T-helper 1 cell treated with Interleukin-12 subunit alpha and Interleukin-12 subunit beta and Interleukin-4 antibody, amounts not matched to agents 30 μg/mL and 1 μg/mL, for 36 hours (primary cell): ENCODE data around the gene C1orf159.

Source experiments
- H3K27ac Mint-ChIP-seq: one replicate; pipeline ENCODE4 v1.8.0; 2021; ENCODE audit warnings: mild to moderate bottlenecking, mixed read lengths
- H3K27me3 Mint-ChIP-seq: one replicate; pipeline ENCODE4 v1.8.0; 2021; ENCODE audit warnings: low read depth, mixed read lengths
- H3K36me3 Mint-ChIP-seq: one replicate; pipeline ENCODE4 v1.8.0; 2021; ENCODE audit warnings: low read depth, mixed read lengths
- H3K4me1 Mint-ChIP-seq: one replicate; pipeline ENCODE4 v1.8.0; 2021; ENCODE audit warnings: low read depth, mixed read lengths
- H3K4me3 Mint-ChIP-seq: one replicate; pipeline ENCODE4 v1.8.0; 2021; ENCODE audit warnings: mild to moderate bottlenecking, moderate library complexity, mixed read lengths
- H3K9me3 Mint-ChIP-seq: one replicate; pipeline ENCODE4 v1.8.0; 2021; ENCODE audit warnings: mixed read lengths

C1orf159 gene

DNA sequence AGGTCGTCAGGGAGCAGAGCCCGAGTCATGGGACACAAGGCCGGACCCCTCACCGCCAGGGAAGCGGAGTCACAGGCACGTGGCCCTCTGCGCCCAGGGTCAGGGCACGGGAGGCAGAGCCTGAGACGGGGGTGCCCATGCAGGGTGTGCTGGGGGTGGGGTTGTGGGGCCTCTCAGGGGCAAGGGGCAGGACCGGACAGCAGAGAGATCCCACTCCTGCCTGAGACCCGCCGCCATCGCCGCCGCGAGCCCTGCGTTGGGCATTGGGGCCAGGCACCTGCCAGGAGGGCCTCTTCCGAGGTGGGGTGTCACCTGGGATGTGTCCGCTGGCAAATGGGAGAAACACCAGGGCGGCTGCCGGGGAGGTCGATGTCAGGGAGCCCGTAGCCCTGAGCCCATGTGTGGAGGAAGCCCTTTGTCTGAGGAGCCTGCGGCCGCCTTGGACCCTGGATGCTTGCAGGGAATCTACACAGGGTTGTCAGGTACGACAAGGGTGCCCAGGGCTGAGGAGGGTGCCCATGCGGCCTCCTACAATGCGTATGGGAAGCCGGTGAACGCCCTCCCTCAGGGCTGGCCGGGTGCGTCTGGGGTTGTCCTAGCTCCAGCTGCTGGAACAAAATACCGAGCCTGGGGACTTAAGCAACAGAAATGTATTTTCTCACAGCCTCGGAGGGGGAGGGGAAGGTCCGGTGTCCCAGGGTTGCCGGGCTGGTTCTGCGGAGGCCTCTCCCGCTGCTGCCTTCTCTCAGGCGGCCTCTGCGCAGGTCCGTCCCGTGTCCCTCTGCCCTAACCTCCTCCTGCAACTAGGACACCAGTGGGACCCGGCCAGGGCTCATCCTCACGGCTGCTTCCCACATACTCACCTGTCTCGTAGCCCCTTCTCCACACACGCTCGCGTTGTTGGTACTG lies 16.4 kb upstream of the C1orf159 start:
- H3K4me1 Mint-ChIP-seq = peaks cover 2% of the 10 kb centered on the region
- H3K4me3 Mint-ChIP-seq = no peak overlapping the region
- no peak overlapping the region for H3K27ac Mint-ChIP-seq
- no peaks in the 10 kb centered on the region for H3K36me3 Mint-ChIP-seq
- H3K9me3 Mint-ChIP-seq = no peaks in the 10 kb centered on the region
- no peaks in the 10 kb centered on the region for H3K27me3 Mint-ChIP-seq

DNA sequence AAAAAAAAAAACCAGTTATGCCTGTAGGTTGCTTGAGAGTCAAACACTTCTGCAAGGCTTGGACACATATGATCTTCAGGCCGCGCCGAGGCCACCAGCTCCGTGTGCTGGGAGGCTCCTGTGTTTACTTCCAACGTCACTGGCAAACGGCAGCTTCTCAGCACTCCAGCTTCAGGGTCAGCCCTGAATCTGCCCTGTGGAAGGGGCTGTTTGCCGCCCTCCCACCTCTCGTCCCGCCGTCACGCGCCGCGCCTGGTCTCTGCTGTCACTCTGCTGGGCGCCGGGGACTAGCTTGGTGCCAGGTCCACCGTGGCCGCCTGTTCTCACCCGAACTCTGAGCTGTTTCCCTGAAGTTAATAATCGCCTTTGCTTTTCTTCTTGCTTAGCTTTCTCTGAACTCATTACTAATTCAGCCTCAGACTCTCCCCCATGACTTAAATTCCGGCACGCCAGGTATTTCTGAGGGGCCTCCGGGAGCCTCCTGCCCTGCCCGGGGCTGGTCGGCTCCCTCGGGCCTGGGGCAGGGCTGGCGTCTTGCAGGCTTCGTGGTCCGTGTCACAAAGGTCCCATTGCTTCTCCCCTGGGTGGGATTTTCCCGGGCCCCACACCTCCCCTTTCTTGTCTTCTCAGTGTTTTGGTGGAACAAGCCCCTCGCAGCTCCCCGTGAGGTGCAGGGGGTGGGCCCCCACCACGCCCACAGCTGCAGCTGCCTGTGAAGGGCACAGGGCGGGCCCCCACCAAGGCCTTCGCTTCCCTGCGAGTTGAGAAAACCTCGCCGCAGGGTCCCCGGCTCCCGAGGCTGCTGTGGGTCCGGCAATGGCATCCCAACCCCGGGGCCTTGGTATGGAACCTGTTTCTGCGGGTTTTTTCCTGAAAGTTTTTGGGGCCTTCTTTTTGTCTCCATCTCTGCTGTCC lies 14.6 kb upstream of the C1orf159 start:
- Mint-ChIP-seq H3K27me3 (no peaks in the 10 kb centered on the region), H3K27ac (no peak overlapping the region), H3K9me3 (no peaks in the 10 kb centered on the region), H3K4me3 (no peak overlapping the region), H3K4me1 (no peaks in the 10 kb centered on the region), H3K36me3 (no peaks in the 10 kb centered on the region)

DNA sequence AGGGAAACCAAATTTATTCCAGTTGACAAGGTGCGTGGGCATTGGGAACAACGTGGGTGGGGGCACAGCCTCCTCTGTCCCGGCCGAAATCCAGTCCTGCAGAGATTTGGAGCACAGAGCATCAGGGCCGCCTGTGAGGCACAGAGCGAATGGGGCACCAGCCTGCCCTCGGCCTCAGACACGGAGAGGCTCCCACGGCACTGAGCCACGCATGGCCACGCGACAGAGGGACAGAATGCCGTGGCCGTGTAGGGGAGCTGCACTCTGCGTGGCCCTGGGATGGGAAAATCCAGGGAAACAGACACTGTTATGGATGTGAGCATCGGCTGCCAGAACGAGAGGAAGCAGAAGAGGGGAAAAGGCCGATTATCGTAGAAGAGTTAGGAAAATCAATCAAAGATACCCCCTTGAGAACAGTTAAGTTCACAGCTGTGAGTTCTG lies 13.5 kb upstream of the C1orf159 start:
- no peak overlapping the region for H3K27ac Mint-ChIP-seq
- no peaks in the 10 kb centered on the region for H3K27me3 Mint-ChIP-seq
- H3K9me3 Mint-ChIP-seq = no peaks in the 10 kb centered on the region
- H3K4me1 Mint-ChIP-seq = no peaks in the 10 kb centered on the region
- no peak overlapping the region for H3K4me3 Mint-ChIP-seq
- no peaks in the 10 kb centered on the region for H3K36me3 Mint-ChIP-seq

DNA sequence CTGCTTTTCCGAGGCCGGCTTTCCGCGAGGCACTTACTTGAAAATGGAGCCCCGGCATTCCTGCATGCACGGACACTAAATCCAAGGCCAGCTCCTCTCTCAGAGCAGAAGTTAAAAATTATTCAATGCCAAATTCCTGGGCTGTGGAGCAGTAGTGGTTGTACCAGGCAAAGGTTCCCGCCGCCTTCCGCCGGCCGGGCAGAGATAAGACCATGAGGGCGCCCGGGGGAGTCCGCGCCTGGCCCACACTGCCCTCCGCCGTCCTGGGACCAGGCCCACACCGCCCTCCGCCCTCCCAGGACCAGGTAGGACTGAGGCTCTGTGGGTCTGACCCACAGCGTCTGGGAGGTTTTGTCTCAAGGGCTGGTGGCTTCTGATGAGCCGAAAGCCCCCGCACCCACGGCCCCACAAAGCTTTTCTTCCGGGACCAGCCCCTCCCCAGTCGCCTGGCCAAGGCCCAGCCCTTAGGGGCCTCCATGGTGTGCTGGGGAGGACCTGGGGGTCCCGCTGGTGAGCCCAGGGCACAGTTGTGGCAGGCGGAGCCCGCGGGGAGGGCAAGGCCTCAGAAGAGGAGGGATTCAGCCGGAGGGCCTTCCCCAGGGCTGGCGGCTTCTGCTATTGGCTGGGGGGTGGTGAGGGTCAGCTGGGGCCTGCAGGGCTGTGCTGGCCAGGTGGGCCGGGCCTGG lies 12.7 kb upstream of the C1orf159 start:
- Mint-ChIP-seq H3K27me3 (no peaks in the 10 kb centered on the region), H3K27ac (no peak overlapping the region), H3K4me1 (no peaks in the 10 kb centered on the region), H3K4me3 (no peak overlapping the region), H3K36me3 (no peaks in the 10 kb centered on the region), H3K9me3 (peaks cover 6% of the 10 kb centered on the region)

DNA sequence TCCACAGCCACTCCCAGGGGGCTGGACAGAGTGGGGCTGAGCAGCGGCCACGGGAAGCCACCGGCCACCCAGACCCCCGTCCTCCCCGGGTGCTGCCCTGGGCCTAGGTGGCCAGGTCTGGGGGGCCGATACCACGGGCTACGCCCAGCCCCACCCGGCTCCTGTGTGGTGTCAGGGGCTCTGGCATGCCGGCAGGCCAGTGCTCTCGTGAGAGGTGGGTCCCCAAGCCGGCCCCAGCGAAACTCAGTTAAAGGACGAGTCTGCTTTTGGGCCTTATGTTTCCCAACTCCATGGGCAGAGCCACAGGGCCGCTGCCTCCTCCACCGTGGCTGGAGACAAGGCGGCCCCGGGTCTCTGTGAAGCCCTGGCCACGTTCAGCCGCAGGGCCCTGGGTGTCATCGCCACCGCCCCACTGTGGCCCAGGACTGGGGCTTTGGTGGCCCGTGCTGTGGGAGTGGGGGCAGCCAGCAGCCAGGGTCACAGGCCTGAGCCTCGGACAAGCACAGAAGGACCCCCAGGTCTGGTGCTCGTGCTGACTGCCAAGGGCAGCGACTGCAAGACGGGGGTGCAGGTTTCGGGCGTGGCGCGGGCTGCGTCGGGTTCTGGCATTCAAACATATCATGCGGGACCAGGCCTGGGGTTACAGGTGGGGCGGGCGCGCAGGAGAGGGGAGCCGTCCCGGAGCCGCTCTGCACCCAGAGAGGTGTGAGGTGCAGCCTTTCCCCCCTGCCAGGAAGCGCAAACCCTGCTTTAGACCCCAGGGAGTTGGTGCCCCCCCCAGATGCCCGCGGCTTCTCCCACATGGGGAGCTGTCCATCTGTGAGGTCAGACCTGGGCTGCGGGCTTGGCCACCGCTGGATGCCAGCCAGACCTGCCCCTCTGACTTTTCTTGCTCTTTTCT lies 11.9 kb upstream of the C1orf159 start:
- H3K4me3 Mint-ChIP-seq = no peak overlapping the region

DNA sequence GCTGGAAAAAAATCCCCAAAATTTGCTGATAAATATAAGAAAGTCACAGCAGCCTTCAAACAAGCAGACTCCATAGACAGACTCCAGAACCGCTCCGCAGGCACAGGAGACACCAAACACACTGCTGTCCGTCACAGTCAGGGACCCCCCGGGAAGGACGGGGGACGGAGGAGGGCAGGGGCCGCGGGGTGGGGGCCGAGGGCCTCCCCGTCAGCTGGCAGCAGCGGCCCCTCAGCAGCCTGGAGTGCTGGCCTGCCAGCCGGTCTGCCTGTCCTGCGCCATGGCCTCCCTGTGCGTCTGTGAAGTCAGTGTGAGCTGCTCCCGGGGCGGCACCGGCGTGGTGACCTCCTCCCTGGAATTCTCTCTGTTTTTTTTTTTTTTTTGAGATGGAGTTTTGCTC lies 10.1 kb upstream of the C1orf159 start:
- H3K27ac Mint-ChIP-seq = no peak overlapping the region
- no peaks in the 10 kb centered on the region for H3K27me3 Mint-ChIP-seq
- peaks cover 6% of the 10 kb centered on the region for H3K9me3 Mint-ChIP-seq
- H3K4me3 Mint-ChIP-seq = no peak overlapping the region
- H3K4me1 Mint-ChIP-seq = peaks cover 2% of the 10 kb centered on the region
- H3K36me3 Mint-ChIP-seq = no peaks in the 10 kb centered on the region

More for the DNA sequence above, 11.9 kb upstream of the C1orf159 start:
- Mint-ChIP-seq H3K36me3 (no peaks in the 10 kb centered on the region), H3K9me3 (peaks cover 6% of the 10 kb centered on the region), H3K4me1 (no peaks in the 10 kb centered on the region), H3K27me3 (no peaks in the 10 kb centered on the region), H3K27ac (no peak overlapping the region)

DNA sequence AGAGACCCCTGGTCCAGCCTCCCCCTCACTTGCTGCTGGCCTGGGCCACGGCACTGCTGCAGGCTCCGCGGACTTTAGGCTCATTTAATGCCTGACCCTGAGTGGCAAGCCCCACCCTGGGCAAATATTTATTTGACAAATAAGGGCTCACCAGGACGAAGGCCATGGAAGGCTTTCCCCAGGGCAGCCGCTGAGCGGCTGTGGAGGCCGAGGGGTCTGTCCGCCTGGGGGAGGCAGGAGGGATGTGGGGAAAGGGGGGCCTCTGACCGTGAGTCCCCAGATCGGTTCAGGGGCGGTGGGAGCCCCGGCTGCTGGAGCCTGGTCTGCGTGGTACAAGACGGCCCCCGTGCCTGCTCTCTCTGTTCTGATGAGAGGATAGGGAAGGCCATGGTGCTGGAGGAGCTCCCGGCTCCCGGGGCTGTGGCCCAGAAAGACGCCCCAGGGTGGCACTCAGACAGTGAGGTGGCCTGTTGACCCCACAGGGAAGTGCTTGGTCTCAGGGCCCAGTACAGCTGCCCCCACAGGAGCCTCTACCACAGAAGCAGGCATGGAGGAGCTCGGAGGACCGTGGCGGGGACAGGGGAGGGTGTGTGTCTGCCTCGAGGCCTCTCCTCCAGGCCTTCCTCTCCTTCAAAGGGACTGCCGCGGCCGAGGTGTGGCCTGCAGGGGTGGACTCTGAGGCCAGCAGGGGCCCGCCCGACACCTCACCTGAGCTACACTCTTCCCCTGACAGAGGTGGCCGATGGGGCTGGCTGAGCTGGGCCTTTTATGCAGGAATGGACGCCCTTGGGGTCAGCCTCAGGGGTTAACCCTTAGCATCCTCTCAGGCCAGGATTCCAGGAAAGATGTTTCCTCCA lies 9.1 kb upstream of the C1orf159 start:
- Mint-ChIP-seq H3K4me3 (no peak overlapping the region), H3K27ac (no peak overlapping the region), H3K4me1 (peaks cover 2% of the 10 kb centered on the region), H3K9me3 (peaks cover 6% of the 10 kb centered on the region), H3K36me3 (no peaks in the 10 kb centered on the region), H3K27me3 (no peaks in the 10 kb centered on the region)

DNA sequence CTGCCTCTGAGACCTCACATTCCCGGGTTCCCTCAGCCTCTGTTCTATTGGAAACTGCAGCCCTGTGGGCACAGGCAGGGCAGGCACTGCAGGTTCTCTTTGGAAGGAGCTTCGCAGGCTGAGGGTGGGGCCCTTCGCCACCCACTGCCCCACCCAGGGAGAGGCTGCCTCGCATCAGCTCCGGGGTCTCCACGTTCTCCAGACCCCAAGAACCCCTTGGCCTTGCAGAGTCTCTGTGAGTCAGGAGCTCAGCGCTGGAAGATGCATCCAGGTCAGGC lies 8.6 kb upstream of the C1orf159 start:
- no peaks in the 10 kb centered on the region for H3K36me3 Mint-ChIP-seq
- H3K4me3 Mint-ChIP-seq = no peak overlapping the region
- H3K4me1 Mint-ChIP-seq = peaks cover 2% of the 10 kb centered on the region
- H3K27ac Mint-ChIP-seq = no peak overlapping the region
- peaks cover 6% of the 10 kb centered on the region for H3K9me3 Mint-ChIP-seq
- H3K27me3 Mint-ChIP-seq = peaks cover under 1% of the 10 kb centered on the region

DNA sequence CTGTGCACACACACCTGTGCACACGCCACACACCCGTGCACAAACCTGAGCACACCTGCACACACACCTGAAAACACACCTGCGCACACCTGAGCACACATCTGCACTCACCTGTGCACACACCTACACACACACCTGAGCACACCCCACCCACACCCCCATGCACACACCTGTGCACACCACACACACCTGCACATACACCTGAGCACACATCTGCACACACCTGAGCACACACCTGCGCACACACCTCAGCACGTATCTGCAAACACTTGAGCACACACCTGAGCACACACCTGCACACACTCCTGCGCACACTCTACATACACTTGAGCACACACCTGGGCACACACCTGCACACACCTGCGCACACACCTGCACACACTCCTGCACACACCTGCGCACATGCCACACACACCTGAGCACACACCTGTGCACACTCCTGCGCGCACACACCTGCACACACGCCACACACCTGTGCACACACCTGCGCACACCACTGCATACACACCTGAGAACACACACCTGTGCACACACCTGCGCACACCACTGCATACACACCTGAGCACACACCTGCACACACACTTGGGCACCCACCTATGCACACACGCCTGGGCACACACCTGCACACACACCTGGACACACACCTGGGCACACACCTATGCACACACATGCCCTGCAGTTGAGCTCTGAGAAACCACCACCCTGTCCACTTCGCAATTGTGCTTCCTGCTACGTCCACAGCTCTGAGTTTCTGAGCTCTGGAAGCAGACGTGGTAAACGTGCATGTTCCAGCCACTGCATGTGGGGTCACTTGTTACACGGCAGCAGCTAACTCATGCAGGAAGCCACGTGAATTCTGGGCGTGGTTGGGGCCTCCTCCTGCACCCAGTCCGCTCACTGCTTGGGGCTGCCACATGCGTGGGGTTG lies 8.0 kb upstream of the C1orf159 start:
- H3K27ac Mint-ChIP-seq = peak overlapping the region; percentile 68
- no peak overlapping the region for H3K4me3 Mint-ChIP-seq
- H3K36me3 Mint-ChIP-seq = no peaks in the 10 kb centered on the region
- peaks cover 2% of the 10 kb centered on the region for H3K4me1 Mint-ChIP-seq
- H3K27me3 Mint-ChIP-seq = peaks cover 6% of the 10 kb centered on the region
- H3K9me3 Mint-ChIP-seq = peaks cover 6% of the 10 kb centered on the region

DNA sequence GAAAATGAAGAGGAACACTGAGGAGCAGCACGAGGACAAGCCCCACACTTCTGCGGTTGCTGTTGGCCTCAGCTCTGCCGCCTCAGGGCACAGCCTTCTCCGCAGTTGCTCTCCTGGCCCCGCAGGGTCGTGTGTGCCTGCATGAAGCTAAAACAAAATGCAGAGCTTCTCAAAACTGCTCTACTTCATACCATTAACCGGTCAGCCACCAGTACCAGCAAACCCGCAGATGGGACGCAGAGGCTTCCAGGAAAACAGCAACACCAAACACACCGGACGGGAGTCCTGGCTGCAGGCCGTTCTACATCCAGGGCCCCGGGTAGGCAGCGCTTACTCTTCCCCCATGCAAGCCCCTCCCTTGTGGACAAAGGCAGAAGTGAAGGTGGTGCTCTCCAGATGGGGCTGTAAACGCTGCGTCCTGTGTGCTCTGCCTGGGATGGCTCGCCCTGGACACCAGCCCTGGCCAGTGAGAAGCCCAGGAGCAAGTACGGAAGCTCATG lies 7.1 kb upstream of the C1orf159 start:
- no peak overlapping the region for H3K27ac Mint-ChIP-seq
- peaks cover 2% of the 10 kb centered on the region for H3K4me1 Mint-ChIP-seq

DNA sequence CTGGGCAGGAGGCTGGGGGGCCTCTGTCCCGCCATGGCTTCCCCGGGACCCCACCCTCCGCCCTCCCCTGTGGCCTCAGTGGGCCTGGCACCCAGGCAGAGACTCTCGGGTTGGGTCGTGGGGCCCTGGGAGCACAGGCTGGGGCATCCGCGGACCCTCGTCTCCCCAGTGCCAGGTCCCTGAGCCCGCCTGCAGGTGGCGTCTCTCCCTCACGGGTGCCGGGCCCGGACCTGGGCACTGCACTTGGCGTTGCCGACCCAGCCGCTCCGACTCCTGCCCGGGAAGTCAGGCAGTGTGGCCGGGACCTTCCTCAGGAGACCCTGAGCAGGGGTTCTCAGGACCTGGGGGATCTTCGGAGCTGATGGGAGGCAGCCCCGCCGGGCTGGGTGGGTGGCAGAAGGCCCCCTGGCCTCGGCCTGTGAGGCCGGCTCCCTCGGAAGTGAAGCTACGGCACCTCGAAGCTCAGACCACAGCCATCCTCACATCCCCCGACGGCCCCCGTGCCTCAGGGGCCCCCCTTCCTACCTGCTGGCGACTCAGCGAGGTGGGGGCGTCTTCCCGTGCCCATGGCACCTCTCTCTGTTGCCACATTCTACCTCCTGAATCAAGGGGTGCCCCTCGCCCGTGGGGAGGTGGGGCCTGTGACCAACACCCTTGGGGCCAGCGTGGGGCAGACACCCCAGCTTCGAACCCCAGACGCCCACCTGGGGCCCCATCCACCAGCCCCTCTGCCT lies 6.4 kb upstream of the C1orf159 start:
- H3K4me1 Mint-ChIP-seq = peaks cover 2% of the 10 kb centered on the region
- no peak overlapping the region for H3K27ac Mint-ChIP-seq
- H3K9me3 Mint-ChIP-seq = peaks cover 6% of the 10 kb centered on the region
- H3K4me3 Mint-ChIP-seq = no peak overlapping the region
- peaks cover 8% of the 10 kb centered on the region for H3K27me3 Mint-ChIP-seq
- no peaks in the 10 kb centered on the region for H3K36me3 Mint-ChIP-seq

More for the DNA sequence above, 7.1 kb upstream of the C1orf159 start:
- peaks cover 8% of the 10 kb centered on the region for H3K27me3 Mint-ChIP-seq
- H3K36me3 Mint-ChIP-seq = no peaks in the 10 kb centered on the region
- peaks cover 6% of the 10 kb centered on the region for H3K9me3 Mint-ChIP-seq
- no peak overlapping the region for H3K4me3 Mint-ChIP-seq
